HepG2 (cell line): ENCODE results near the gene ARHGEF37. TPM values are rescaled to one million over a fixed set of nuclear protein-coding genes. Genes with fewer than 3 reads are reported as not detected.
A peak's percentile ranks its signal among the peaks of the same experiment; 100 is the strongest.

ENCODE experiments used
- EP300 ChIP-seq, 3 experiments: sonication (generic) in 1 of 3; formaldehyde crosslinking in 1 of 3; IDR thresholded peaks; 2 replicates each; pipeline versions ENCODE4 v1.5.1 to v1.6.1; 2011 to 2020; ENCODE audit warnings: low read depth in 2 of 3, low read length in 2 of 3, borderline replicate concordance in 1 of 3, improper control_type of control experiment in 1 of 3, mild to moderate bottlenecking in 1 of 3, missing genetic modification reagents in 1 of 3, moderate library complexity in 1 of 3
- IRF2 ChIP-seq: IDR thresholded peaks from 2 replicates; pipeline ENCODE4 v1.6.1; 2018; ENCODE audit warnings: missing genetic modification reagents, missing compliant biosample characterization
- KLF11 ChIP-seq: IDR thresholded peaks from 2 replicates; pipeline ENCODE4 v1.6.1; 2016; ENCODE audit warnings: missing compliant biosample characterization
- NFE2L2 ChIP-seq: fragments of 150-350 bp; IDR thresholded peaks from 2 replicates; pipeline ENCODE4 v1.6.1; 2014; ENCODE audit warnings: low read length
- RBFOX2 ChIP-seq: fragments of 200-400 bp; formaldehyde crosslinking; IDR thresholded peaks from 2 replicates; pipeline ENCODE4 v1.6.1; 2017; ENCODE audit warnings: low read depth, mild to moderate bottlenecking, low read length
- TBX2 ChIP-seq: sonication (generic); formaldehyde crosslinking; IDR thresholded peaks from 2 replicates; pipeline ENCODE4 v1.5.0; 2020; ENCODE audit warnings: missing genetic modification reagents, mild to moderate bottlenecking, borderline replicate concordance
- TCF7 ChIP-seq: sonication (generic); IDR thresholded peaks from 2 replicates; pipeline ENCODE4 v1.6.1; 2016; ENCODE audit warnings: antibody characterized with exemption, low read depth
- ZNF501 ChIP-seq: sonication (generic); formaldehyde crosslinking; IDR thresholded peaks from 2 replicates; pipeline ENCODE4 v1.5.1; 2020; ENCODE audit warnings: mild to moderate bottlenecking, moderate library complexity, missing genetic modification reagents
- ZNF572 ChIP-seq: sonication (generic); formaldehyde crosslinking; IDR thresholded peaks from 2 replicates; pipeline ENCODE4 v1.5.1; 2020; ENCODE audit warnings: mild to moderate bottlenecking, missing genetic modification reagents
- polyA plus RNA-seq, 8 experiments: library from polyadenylated mRNA; depleted of rRNA in 3 of 8; stranded (reverse) in 7 of 8; unstranded in 1 of 8; fragments of >200 nt; fragmentation: Illumina TruSeq in 4 of 8; extraction: Trizol in 4 of 8; gene quantifications; 2 replicates each; pipeline versions ENCODE4 v1.2.1 to v1.2.3, GENCODE V29; 2011 to 2016; ENCODE audit warnings: low read depth in 4 of 8, missing spikeins in 1 of 8, mixed read lengths in 1 of 8; ENCODE audit not compliant: insufficient read depth in 1 of 8
- total RNA-seq, 5 experiments: library from RNA; depleted of rRNA; stranded (reverse); fragments of >200 nt; fragmentation: Illumina TruSeq; extraction: Trizol; gene quantifications; 2 replicates each; pipeline ENCODE4 v1.2.3, GENCODE V29; 2016; ENCODE audit warnings: low read depth in 1 of 5
- TF ChIP-seq, protein P1 (sequence below): sonication (generic); formaldehyde crosslinking; IDR thresholded peaks from 2 replicates; pipeline ENCODE4 v1.5.1; 2020; ENCODE audit warnings: mild to moderate bottlenecking, moderate library complexity, missing genetic modification reagents
- TF ChIP-seq, protein P2 (sequence below): sonication (generic); formaldehyde crosslinking; IDR thresholded peaks from 2 replicates; pipeline ENCODE4 v1.4.0; 2020; ENCODE audit warnings: missing genetic modification reagents
- TF ChIP-seq, protein P3 (sequence below), 2 experiments: sonication (generic) in 1 of 2; formaldehyde crosslinking in 1 of 2; IDR thresholded peaks; 2 replicates each; pipeline versions ENCODE4 v1.4.0 to v1.6.1; 2018 to 2020; ENCODE audit warnings: missing genetic modification reagents in 2 of 2, borderline replicate concordance in 1 of 2, low read depth in 1 of 2, mild to moderate bottlenecking in 1 of 2, missing biosample characterization in 1 of 2
- TF ChIP-seq, protein P4 (sequence below): sonication (generic); formaldehyde crosslinking; IDR thresholded peaks from 2 replicates; pipeline ENCODE4 v1.5.0; 2020; ENCODE audit warnings: mild to moderate bottlenecking, missing genetic modification reagents, borderline replicate concordance
- TF ChIP-seq, protein P5 (sequence below): IDR thresholded peaks from 2 replicates; pipeline ENCODE4 v1.6.1; 2012; ENCODE audit warnings: inconsistent platforms
- TF ChIP-seq, protein P6 (sequence below): sonication (generic); formaldehyde crosslinking; IDR thresholded peaks from 2 replicates; pipeline ENCODE4 v1.8.0; 2022; ENCODE audit warnings: missing genetic modification reagents, mild to moderate bottlenecking, inconsistent platforms, borderline replicate concordance

ARHGEF37 gene
- total and polyA plus RNA-seq, 2 of the 13 experiments (the other 11 are each of a cell fraction or from before 2014, with no cell fraction given), result 0.18 to 0.27 TPM

DNA sequence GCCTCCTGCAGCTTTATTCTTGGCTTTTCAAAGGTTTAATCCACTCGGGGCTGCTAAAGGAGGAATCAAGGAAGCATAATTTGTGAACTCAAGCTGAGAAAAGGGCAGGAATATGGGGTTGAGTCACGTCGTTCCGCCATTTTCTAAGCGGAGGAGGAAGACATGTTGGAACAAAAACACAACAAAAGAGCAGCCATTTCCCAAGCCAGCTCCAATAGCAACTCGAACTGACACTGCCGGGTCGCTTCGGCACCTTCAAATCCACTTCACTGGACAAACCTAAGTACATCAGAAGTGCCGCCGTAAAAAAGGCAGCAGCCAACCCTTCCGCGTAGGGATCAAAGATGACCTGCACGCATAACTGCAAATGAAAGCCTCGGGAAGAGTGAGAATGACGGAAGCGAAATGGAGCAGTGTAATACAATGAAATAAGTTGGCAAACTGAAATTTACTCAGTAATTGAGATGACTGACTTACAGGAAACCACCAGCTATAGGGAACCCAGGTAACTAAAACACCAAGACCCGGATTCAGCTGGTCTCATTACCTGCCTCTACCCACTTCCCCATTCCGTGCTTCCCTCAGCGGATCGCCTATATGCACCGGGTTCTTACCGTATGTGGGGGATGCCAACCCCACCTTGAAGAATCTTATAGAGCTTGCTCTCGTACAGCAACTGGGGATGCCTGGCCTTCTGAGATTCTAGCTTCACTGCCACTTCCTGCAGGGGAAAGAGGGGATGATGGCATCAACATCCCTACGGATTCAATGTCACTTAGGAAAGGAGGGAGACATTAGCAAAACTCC, 31.6 kb upstream of the ARHGEF37 start (continued):
- TF ChIP-seq ZNF572 (CRISPR knock-in tag) (0 out of 2 replicates have a peak, but pooled peaks have one; percentile 72), IRF2 (CRISPR knock-in tag) (peak; percentile 20; the same call in 1 of the 2 replicates), RBFOX2 (0 out of 2 replicates have a peak, but pooled peaks have one; percentile 29), ZNF501 (CRISPR knock-in tag) (peak; percentile 83), KLF11 (CRISPR knock-in tag) (no peak), NFE2L2 (no peak), TBX2 (CRISPR knock-in tag) (0 out of 2 replicates have a peak, but pooled peaks have one; percentile 18), TCF7 (peak; percentile 90), EP300 (IDR thresholded peaks at IDR 0.05; ENCODE audit: low read depth in 2 of 2, low read length in 2 of 2) (peak in 1 of 2 experiments; percentile 3; a peak in 1 of 4 replicates), EP300 (CRISPR knock-in tag; IDR thresholded peaks at IDR 0.05; ENCODE audit: borderline replicate concordance) (no peak)
- TF ChIP-seq, protein P1, sequence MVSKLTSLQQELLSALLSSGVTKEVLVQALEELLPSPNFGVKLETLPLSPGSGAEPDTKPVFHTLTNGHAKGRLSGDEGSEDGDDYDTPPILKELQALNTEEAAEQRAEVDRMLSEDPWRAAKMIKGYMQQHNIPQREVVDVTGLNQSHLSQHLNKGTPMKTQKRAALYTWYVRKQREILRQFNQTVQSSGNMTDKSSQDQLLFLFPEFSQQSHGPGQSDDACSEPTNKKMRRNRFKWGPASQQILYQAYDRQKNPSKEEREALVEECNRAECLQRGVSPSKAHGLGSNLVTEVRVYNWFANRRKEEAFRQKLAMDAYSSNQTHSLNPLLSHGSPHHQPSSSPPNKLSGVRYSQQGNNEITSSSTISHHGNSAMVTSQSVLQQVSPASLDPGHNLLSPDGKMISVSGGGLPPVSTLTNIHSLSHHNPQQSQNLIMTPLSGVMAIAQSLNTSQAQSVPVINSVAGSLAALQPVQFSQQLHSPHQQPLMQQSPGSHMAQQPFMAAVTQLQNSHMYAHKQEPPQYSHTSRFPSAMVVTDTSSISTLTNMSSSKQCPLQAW (CRISPR knock-in tag), result peak; percentile 55; the same call in 1 of the 2 replicates
- TF ChIP-seq, protein P2, sequence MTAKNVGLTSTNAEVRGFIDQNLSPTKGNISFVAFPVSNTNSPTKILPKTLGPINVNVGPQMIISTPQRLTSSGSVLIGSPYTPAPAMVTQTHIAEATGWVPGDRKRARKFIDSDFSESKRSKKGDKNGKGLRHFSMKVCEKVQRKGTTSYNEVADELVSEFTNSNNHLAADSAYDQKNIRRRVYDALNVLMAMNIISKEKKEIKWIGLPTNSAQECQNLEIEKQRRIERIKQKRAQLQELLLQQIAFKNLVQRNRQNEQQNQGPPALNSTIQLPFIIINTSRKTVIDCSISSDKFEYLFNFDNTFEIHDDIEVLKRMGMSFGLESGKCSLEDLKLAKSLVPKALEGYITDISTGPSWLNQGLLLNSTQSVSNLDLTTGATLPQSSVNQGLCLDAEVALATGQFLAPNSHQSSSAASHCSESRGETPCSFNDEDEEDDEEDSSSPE (CRISPR knock-in tag), result no peak
- TF ChIP-seq, protein P3, sequence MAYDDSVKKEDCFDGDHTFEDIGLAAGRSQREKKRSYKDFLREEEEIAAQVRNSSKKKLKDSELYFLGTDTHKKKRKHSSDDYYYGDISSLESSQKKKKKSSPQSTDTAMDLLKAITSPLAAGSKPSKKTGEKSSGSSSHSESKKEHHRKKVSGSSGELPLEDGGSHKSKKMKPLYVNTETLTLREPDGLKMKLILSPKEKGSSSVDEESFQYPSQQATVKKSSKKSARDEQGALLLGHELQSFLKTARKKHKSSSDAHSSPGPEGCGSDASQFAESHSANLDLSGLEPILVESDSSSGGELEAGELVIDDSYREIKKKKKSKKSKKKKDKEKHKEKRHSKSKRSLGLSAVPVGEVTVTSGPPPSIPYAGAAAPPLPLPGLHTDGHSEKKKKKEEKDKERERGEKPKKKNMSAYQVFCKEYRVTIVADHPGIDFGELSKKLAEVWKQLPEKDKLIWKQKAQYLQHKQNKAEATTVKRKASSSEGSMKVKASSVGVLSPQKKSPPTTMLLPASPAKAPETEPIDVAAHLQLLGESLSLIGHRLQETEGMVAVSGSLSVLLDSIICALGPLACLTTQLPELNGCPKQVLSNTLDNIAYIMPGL (CRISPR knock-in tag; IDR thresholded peaks at IDR 0.05; ENCODE audit: borderline replicate concordance in 1 of 2, low read depth in 1 of 2), result peak in 1 of 2 experiments; percentile 15; a peak in 1 of 4 replicates
- TF ChIP-seq, protein P4, sequence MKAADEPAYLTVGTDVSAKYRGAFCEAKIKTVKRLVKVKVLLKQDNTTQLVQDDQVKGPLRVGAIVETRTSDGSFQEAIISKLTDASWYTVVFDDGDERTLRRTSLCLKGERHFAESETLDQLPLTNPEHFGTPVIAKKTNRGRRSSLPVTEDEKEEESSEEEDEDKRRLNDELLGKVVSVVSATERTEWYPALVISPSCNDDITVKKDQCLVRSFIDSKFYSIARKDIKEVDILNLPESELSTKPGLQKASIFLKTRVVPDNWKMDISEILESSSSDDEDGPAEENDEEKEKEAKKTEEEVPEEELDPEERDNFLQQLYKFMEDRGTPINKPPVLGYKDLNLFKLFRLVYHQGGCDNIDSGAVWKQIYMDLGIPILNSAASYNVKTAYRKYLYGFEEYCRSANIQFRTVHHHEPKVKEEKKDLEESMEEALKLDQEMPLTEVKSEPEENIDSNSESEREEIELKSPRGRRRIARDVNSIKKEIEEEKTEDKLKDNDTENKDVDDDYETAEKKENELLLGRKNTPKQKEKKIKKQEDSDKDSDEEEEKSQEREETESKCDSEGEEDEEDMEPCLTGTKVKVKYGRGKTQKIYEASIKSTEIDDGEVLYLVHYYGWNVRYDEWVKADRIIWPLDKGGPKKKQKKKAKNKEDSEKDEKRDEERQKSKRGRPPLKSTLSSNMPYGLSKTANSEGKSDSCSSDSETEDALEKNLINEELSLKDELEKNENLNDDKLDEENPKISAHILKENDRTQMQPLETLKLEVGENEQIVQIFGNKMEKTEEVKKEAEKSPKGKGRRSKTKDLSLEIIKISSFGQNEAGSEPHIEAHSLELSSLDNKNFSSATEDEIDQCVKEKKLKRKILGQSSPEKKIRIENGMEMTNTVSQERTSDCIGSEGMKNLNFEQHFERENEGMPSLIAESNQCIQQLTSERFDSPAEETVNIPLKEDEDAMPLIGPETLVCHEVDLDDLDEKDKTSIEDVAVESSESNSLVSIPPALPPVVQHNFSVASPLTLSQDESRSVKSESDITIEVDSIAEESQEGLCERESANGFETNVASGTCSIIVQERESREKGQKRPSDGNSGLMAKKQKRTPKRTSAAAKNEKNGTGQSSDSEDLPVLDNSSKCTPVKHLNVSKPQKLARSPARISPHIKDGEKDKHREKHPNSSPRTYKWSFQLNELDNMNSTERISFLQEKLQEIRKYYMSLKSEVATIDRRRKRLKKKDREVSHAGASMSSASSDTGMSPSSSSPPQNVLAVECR, result peak; percentile 34; the same call in 1 of the 2 replicates
- TF ChIP-seq, protein P5, sequence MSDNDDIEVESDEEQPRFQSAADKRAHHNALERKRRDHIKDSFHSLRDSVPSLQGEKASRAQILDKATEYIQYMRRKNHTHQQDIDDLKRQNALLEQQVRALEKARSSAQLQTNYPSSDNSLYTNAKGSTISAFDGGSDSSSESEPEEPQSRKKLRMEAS, result 0 out of 2 replicates have a peak, but pooled peaks have one; percentile 8
- TF ChIP-seq, protein P6, sequence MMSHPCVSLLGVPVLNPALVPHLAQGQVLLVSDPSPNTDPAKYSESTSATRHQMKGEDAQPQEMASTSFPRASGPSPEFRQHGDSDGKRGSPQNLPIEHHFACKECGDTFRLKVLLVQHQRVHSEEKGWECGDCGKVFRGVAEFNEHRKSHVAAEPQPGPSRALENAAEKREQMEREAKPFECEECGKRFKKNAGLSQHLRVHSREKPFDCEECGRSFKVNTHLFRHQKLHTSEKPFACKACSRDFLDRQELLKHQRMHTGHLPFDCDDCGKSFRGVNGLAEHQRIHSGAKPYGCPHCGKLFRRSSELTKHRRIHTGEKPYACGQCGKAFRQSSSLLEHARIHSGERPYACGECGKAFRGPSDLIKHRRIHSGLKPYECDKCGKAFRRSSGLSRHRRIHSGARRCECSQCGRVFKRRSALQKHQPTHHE (CRISPR knock-in tag), result 0 out of 2 replicates have a peak, but pooled peaks have one; percentile 40
